Epithelial cell of proximal tubule (primary cell): ENCODE data around the gene CTNNAL1. TPM values are rescaled to one million over a fixed set of nuclear protein-coding genes. Genes with fewer than 3 reads are reported as not detected.
A peak's percentile ranks its signal among the peaks of the same experiment; 100 is the strongest.
"Not testable (repeated sequence)": the region's sequence is repeated elsewhere in the genome, so short reads cannot be mapped to it uniquely, and the experiment has no call there.

ENCODE experiments used
- DNase-seq: peaks from one replicate; pipeline ENCODE4 v3.0.0-alpha.2; 2011; ENCODE audit warnings: low read depth
- H3K4me3 ChIP-seq: 2 replicates; pipeline ENCODE4 v1.5.1; 2011; ENCODE audit warnings: low read depth, mild to moderate bottlenecking, low read length
- total RNA-seq: library from RNA; depleted of rRNA; stranded (reverse); fragments of >200 nt; gene quantifications from 2 replicates; pipeline ENCODE4 v1.2.3, GENCODE V29; 2015
- TF ChIP-seq, protein P1 (sequence below): conservative IDR thresholded peaks from 2 replicates; pipeline ENCODE4 v1.5.1; 2012; ENCODE audit warnings: low read depth, mild to moderate bottlenecking, low read length

The CTNNAL1 gene, protein sequence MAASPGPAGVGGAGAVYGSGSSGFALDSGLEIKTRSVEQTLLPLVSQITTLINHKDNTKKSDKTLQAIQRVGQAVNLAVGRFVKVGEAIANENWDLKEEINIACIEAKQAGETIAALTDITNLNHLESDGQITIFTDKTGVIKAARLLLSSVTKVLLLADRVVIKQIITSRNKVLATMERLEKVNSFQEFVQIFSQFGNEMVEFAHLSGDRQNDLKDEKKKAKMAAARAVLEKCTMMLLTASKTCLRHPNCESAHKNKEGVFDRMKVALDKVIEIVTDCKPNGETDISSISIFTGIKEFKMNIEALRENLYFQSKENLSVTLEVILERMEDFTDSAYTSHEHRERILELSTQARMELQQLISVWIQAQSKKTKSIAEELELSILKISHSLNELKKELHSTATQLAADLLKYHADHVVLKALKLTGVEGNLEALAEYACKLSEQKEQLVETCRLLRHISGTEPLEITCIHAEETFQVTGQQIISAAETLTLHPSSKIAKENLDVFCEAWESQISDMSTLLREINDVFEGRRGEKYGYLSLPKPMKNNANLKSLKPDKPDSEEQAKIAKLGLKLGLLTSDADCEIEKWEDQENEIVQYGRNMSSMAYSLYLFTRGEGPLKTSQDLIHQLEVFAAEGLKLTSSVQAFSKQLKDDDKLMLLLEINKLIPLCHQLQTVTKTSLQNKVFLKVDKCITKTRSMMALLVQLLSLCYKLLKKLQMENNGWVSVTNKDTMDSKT
- total RNA-seq = 174 and 182 TPM in 2 replicates

- H3K4me3 ChIP-seq = peak within 1 kb of the TSS; percentile 82
- no peak for DNase-seq
- TF ChIP-seq, protein P1, sequence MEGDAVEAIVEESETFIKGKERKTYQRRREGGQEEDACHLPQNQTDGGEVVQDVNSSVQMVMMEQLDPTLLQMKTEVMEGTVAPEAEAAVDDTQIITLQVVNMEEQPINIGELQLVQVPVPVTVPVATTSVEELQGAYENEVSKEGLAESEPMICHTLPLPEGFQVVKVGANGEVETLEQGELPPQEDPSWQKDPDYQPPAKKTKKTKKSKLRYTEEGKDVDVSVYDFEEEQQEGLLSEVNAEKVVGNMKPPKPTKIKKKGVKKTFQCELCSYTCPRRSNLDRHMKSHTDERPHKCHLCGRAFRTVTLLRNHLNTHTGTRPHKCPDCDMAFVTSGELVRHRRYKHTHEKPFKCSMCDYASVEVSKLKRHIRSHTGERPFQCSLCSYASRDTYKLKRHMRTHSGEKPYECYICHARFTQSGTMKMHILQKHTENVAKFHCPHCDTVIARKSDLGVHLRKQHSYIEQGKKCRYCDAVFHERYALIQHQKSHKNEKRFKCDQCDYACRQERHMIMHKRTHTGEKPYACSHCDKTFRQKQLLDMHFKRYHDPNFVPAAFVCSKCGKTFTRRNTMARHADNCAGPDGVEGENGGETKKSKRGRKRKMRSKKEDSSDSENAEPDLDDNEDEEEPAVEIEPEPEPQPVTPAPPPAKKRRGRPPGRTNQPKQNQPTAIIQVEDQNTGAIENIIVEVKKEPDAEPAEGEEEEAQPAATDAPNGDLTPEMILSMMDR = no peak
Observed at GRCh38 chr9:109012876-109013678, at the start of gene CTNNAL1. TSS of gene CTNNAL1 (minus strand) at chr9:109013499. CDS start at chr9:109013442, 57 bp downstream.

DNA sequence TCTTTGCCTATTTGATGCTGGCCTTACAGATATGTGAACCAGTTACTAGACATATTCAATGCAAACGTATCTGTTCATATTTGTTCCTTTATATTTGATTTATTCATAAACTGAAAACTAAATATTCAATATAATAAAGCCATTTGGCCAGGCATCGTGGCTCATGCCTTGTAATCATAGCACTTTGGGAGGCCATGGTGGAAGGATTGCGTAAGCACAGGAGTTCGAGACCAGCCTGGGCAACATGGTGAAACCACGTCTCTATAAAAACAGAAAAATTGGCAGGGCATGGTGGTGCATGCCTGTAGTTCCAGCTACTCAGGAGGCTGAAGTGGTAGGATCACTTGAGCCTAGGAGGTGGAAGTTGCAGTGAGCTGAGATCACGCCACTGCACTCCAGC, 49.2 kb upstream of the CTNNAL1 start:
- TF ChIP-seq, protein P1 = no peak
- no peak for DNase-seq

DNA sequence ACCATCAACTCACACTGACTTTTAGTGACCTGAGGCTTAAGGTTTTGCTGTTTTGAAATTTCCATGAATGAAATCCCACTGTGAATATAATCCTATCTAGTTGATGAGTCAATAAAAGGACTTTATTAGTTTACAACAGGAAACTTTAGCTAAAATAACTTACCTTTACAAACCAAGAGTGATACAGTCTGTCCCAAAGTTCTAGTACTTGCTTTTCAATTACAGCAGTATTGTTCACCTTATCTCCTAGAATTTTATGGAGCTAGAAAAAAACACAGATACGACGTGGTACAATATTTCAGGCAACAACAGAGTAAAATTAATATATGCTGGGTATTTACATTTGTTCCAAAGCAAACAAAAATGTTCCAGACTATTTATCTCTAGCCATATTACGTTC, 46.9 kb upstream of the CTNNAL1 start:
- TF ChIP-seq, protein P1 = no peak
- no peak for DNase-seq
- H3K4me3 ChIP-seq = no peak overlapping the region

More for the DNA sequence above, 49.2 kb upstream of the CTNNAL1 start:
- no peak overlapping the region for H3K4me3 ChIP-seq

DNA sequence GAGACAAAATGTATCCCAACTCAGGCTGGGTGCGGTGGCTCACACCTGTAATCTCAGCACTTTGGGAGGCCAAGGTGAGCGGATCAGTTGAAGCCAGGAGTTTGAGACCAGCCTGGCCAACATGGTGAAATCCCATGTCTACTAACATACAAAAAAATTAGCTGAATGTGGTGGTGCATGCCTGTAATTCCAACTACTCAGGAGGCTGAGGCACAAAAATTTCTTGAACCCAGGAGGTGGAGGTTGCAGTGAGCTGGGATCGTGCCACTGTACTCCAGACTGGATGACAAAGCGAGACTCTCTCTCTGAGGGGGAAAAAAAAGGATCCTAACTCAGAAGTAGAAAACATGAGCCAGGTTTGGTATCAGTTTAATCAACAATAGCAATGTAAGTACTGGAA, 39.8 kb upstream of the CTNNAL1 start:
- not testable (repeated sequence) for DNase-seq, H3K4me3 ChIP-seq

DNA sequence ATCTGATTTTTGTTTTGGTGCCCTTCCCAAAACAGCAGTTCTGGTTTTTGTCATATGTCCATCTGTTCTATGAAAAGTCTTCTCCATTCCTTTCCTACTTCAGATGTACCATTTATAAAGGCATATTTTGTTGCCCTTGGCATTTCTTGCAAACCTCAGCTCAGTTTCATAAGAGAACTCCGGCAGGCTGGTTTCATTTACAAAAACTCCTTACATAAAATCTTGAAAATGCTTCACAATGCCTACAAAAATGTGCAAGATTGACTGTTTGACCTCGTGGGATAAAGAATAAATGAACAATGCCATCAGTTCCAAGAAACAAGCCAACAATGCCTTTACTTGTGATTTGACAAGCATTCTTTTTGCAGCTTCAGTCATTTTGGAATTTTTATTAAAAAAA, 39.1 kb upstream of the CTNNAL1 start:
- TF ChIP-seq, protein P1 = no peak
- DNase-seq = no peak

DNA sequence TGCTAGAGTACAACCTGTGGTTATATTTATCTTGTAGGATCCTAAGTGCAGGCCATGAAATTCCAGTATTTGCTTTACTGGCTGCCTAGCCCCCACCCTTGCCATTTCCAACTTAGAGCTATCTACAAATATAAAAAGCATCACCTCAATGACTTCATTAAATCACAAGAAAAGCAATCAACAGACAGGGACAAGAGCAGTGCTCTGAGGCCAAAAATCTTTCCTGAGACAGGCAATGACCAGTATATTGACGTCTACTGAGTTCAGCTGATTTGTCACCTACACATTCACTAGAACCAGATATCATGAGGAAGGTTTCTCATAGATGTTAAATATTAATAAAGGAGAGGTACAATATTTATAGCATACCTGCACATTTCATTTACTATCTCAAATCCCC, 38.4 kb upstream of the CTNNAL1 start:
- DNase-seq = no peak
- TF ChIP-seq, protein P1 = no peak
- H3K4me3 ChIP-seq = no peak overlapping the region

More for the DNA sequence above, 39.1 kb upstream of the CTNNAL1 start:
- H3K4me3 ChIP-seq = no peak overlapping the region

DNA sequence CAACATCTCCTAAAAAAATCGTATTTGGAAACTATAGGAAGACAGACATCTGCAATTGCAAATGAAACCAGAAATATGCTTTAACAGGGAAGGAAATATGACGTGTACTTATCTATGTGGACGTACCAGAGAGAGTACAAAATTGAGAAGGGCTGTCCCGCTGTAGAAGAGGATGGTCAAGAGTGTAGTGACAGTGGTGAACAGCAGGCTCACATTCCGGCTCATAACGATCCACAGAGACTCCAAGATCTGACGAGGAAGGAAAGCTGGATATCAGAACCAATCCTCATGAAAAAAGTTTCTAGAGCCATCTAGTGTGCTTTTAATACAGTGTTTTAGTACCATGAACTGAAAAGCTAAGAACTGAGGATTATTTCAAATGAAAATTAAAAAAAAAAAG, 37.1 kb upstream of the CTNNAL1 start:
- no peak for DNase-seq
- TF ChIP-seq, protein P1 = no peak
- H3K4me3 ChIP-seq = no peak overlapping the region
